EL (cell line): ENCODE results near the gene ACP1.
A peak's percentile ranks its signal among the peaks of the same experiment; 100 is the strongest.

ENCODE experiments used
- DNase-seq: peaks from one replicate; pipeline ENCODE4 v3.0.0-alpha.2; 2016

The ACP1 gene

DNA sequence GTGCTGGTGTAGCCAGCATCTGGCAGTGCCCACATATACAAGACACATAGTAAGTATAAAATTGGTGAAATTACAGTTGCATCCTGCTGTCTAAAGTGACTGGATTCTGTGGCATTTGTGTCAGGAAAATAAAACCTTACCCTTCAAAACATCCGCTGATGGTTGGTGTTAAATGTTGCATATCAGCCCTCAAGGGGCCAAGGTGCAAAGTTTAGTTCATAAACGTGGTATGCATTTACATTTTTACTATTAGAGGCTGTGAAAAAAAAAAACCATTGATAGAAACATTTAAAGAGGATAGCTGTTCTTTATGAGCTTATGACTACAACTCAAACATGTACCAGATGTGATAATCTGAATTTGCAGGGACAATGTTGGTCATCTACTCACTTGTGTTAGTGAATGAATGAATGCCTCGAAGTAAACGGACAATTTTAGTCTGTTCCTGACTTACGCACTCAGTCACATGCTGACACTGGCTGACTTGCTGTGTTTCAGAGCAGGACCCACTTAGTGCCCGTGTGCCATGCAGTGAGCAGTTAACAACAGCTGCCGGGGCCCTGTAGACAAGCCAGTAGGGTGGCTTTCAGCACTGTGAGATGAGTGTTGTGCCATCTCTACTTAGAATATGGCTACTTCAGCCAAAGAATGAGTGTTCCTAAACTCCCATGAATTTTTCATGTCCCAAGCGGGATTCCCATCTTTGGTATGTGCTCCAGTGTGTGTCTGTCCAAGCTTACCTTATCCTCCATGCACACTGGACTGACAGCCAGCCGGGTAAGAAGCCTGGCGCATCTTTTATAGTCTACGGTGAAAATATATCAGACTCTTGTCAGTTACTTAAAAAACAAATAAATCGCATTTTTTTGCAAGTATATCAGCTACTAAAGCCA is 17.9 kb downstream of the ACP1 start:
- no peak for DNase-seq

GRCh38 chr2:283996-284794 is 19.4 kb downstream of the ACP1 start:
- DNase-seq: peak; percentile 32

DNA sequence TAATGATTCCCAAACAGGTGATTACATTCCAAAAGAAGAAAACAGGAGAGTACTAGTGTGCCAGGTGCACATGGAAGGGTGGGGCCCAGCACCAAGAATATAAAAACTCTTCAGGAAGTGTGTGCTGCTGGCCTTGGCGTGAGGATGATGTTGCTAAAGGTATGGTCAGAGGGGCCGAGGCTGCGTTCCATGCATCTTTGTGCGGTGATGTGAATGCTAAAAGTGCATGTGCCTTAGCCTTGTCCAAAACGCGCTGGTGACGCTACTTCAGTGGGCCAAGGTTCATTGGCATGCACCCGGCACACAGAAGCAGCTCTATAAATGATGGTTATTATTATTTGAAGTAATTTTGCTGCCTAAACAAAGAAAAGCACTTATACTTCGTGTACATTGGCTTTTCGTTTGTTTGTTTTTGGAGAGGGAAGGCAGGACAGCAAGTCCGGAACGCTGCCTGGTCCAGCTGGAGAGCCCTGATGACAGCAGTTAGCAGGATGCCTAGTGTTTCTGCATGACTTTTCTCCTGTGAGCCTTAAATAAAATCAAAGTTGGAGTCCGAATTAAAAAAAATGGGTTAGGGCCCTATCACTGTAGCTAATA is 20.2 kb downstream of the ACP1 start:
- no peak for DNase-seq

- peak; percentile 72 for DNase-seq
Observed at GRCh38 chr2:285531-285930, 20.8 kb downstream of the ACP1 start.

GRCh38 chr2:286035-286434 is 21.3 kb downstream of the ACP1 start:
- DNase-seq: no peak

- no peak for DNase-seq
Observed at GRCh38 chr2:286774-287392, 22.1 kb downstream of the ACP1 start.

GRCh38 chr2:287471-287885 is 22.7 kb downstream of the ACP1 start:
- DNase-seq: no peak

DNA sequence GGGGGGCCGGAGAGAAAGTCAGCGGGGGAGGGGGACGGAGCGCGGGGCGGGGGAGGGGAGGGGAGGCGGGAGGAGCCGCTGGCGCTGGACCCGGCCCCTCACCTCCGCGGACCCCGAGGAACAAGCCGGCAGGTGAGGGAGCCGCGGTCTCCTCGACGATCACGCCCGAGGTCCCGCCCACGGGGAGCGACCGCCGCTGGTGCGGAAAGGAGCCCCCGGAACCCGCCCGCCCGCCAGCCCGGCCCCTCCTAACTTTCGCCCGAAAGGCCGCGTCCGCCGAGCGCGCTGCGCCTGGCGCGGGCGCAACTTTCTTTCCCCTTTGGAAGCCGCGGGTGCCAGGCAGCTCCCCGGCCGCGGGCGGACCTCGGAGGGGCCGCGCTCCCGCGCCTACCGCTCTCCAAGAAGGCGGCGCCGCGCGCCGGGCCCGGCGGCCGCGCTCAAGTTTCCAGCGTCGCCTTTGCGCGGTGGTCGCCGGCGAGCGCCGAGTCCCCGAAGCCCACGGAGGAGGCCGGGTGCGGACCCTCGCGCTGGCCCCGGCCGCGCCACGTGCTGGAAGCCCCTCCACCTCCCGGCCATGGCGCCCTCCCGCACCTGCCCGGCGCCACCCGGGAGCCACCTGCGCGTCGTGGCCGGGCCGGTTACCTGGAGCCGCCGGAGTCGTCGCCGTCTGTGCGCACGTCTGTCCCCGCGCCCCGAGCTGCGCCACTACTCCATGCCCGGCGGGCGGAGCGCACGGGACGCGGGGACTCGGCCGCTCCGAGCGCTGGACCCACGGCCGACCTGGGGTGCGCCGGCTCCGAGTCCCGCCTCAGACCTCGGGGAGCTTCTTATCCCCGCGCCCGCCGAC is 23.4 kb downstream of the ACP1 start, which contains the start of gene ALKAL2:
TSS of gene ALKAL2 (minus strand) at position 181 of the 847 bp plus-strand sequence. CDS start 256 bp downstream, outside the sequence.
- DNase-seq: no peak

- DNase-seq: no peak
Observed at GRCh38 chr2:288758-289361, 24.1 kb downstream of the ACP1 start.

- DNase-seq: peak; percentile 9
Observed at GRCh38 chr2:289362-290089, 24.8 kb downstream of the ACP1 start.

DNA sequence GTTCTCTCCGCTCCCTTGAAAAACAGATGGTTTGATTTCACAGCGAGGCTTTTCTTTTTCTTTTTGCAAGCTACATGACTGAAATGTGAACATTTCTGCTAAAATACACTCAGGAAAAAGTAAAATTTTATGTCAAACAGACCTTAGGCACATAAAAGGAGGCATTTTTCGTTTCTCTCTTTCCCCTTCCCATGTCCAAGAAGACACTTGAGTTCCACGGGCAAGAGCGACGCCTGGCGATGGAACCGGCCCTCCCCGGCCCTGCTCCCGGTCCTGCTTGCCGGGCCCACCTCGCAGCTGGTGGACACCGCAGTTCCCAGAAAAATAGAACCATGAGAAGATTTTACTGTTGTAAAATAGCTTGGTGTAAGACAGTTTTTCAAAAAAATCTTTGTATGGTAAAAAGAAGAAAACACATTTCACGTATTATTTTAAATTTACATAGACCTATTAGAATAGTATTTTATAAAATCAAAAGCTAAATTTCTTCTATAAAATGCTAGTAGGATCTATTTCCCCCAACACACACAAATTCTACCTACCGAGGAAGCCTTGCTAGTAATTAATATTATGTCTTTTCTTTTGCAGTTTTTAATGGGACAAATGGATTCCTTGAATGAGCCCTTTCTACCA is 25.5 kb downstream of the ACP1 start:
- peak; percentile 68 for DNase-seq

DNA sequence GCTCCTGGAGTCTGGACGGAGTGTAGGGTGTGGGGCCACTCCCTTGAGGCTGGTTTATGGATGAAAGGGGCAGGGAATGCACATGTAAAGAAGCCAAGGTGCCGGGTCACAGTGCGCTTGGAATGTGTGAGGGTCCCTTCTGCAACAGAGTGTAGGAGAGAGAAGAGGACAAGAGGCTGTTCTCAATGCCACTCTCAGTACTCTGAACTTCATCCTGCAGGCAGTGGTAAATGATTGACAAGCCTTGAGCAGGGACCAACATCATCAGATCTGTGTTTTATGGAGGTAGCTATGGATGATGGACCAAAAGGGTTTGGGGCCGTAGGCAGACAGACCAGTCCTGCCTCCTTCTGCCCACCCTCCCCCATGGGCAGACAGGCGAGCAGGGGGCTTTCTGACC is 30.3 kb downstream of the ACP1 start:
- no peak for DNase-seq

DNA sequence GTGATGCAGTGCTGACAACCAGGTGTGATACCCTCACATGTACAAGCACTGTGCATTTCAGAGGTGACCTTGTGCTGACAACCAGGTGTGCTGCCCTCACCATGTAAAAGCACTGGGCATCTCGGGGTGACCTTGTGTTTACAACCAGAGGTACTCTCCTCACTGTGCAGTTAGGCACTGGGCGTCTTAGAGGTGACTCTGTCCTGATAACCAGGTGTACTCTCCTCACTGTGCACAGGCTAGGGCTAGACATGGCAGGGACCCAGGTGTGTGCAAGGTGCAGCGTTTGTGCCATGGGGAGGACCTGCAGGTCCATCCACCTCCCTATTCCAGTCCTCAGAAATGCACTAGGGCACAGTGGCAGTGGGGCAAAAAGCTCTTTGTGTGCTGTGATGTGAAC is 31.6 kb downstream of the ACP1 start:
- DNase-seq: no peak

DNA sequence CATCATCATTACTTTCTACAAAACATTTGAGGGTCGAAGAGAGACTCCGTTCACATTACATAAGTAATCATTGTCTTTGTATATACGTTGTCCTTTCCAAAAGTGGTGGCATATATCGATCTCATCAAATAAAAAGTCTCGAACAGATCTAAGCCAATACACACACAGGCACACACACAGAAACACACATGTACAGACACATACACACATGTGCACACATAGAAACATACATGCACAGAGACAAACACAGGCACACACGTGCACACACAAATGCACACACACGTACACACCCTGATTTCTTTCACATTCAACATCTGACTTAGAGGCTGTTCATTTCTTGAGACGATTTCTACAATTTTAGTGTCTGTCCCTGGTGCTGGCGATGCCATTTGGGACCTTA is 40.6 kb downstream of the ACP1 start:
- no peak for DNase-seq

GRCh38 chr2:309148-309953 is 44.6 kb downstream of the ACP1 start:
- DNase-seq: no peak

DNA sequence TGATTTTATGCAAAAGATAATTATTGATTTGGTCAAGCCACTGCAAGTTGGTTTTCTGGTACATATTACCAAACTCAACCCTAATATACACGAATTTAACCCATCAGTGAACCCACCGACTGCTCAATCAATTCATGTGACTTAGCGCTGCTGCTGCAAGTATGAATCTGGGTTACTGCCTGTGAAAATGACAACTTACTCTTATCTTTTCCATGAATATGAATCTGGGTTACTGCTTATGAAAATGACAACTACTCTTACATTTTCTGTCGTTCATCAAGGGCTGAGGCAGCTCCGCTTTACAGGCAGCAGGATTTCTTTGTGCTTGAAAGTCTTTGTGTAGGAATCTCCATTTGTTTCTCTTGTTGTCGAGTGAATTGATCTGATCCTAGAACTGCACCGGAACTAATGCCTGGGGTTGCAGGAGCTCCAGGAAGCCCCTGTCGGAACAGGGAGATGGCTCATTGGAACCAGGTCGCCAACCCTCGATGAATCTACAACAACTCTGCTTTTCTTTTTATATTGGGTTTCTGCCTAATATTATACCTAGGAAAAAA is 45.3 kb downstream of the ACP1 start:
- DNase-seq: no peak

GRCh38 chr2:310994-311393 is 46.2 kb downstream of the ACP1 start:
- DNase-seq: no peak

GRCh38 chr2:313991-314390 is 49.2 kb downstream of the ACP1 start:
- no peak for DNase-seq
